IPS-NIHi7 (cell line): ENCODE results near the gene MPZL3.

Source experiments
- DNase-seq: peaks from one replicate; pipeline ENCODE4 v3.0.0; 2012; ENCODE audit warnings: mixed read lengths; ENCODE audit errors: extremely low spot score

MPZL3 gene

GRCh38 chr11:118264569-118265465 is 12.7 kb upstream of the MPZL3 start:
- peak; percentile 39 for DNase-seq

- DNase-seq = peak; percentile 57
Measured at GRCh38 chr11:118263695-118264568, 11.8 kb upstream of the MPZL3 start, which contains the start of gene MPZL2. TSS of gene MPZL2 (minus strand) at chr11:118264297. CDS start at chr11:118264153, 144 bp downstream.

DNA sequence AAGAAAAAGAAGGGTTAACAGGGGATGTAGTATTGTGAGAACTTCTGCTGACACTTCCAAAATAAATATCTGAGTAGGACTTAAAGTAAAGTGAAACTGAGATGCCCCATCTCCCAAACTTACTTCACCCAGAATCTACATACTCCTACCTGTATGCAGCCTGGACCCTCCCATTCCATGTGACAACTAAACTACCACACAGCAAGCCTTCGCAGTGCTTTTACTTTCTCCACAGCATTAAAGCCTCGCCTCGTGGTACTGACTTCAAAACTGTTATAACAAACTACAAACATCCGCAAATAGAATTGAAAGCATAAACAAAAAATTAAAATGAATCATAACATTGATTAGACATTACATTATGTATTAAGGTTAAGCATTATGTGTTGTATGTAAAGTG is 10.9 kb upstream of the MPZL3 start:
- DNase-seq = no peak

DNA sequence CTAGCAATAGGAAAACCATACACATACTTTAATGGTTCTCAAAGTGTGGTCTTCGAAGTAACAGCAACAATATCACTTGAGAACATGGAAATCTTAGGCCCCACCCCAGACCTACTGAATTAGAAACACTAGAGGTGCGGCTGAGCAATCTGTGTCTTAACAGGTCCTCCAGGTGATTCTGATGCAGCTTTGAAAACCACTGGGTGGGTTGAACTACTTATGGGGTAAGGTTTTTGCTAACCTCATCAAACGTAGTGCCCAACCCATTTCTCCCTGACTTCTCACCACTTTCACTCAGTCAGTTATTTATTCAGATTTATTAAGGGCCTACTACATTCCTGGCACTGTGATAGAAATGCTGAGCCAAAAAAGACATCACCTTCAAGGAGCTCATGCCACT is 8.2 kb upstream of the MPZL3 start:
- no peak for DNase-seq

DNA sequence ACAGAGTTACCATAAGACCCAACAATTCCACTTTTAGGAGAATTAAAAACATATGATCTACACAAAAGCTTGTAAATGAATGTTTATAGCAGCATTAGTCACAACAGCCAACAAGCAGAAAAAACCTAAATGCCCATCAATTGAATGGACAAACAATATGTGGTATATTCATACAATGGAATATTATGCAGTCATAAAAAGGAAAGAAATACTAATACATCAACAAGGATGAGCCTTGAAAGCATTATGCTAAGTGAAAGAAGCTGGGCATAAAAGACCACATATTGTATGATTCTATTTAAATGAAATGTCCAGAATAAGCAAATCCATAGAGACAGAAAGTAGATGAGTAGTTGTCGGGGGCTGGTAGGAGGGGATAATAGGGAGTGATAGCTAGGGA is 7.0 kb upstream of the MPZL3 start:
- DNase-seq = no peak

GRCh38 chr11:118258410-118258809 is 6.2 kb upstream of the MPZL3 start:
- DNase-seq = no peak

DNA sequence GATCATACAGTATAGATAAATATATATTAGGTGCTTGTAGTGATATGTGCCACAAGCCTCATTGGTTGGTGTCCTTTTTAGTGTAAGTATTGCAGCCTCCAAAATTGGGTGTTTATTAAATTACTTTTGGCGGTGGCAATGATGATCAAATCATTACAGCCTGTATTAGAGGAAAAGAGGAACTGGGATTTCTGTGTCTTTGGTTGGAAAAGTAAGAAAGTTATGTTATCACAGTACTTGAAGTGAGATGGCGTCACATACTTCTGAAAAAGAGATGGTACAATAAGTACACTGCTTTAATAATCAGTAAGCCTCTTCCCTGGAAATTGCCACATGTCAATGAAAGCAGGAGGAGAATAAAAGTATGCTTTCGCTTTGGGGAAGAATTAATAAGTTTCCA is 523 bp upstream of the MPZL3 start:
- no peak for DNase-seq

DNA sequence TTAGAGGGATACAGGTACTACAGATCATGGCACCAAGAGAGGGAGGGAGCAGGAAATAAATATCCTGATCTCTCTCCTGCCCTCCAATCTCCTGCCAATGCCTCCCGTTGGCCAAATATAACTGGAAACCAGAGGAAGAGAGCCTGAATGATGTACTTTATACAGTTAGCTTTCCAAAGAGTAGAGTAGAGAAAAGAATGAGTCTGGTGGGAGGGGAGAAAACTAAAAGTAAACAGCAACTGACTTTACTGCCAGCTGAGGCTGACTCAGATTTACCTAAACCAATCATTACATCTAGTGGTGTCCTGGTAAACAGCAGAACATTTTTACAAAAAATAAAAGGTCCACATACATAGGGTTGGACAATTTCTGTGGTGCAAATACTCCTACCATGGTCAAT is 5.1 kb downstream of the MPZL3 start:
- DNase-seq = no peak

DNA sequence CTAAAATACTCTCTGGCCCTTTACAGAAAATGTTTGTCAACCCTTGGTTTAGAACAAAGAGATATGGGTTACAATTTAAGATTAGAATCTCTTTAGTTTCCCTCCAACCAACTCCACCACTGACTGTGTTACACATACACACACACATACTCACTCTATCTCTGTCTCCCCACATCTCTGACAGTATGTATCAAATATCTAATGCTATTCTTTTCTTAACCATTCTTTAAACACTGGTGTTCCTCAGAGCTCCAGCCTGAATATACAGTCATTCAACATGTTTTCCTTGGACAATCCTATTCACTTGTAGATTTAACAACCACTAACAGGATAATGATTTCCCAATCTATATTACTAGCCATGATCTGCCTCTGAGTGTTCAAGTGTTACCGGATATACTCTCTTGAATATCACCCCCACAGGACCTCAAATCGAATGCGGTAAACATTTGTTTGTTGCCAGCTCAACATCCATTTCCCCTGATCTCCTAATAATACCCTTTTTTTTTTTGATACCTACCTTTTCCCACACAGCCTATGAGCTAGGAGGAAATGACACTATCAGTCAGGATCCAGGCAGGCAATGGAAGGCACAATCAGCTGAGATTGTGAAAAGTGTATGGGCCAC is 6.1 kb downstream of the MPZL3 start:
- no peak for DNase-seq

- no peak for DNase-seq
Measured at GRCh38 chr11:118243993-118244762, 8.0 kb downstream of the MPZL3 start.

DNA sequence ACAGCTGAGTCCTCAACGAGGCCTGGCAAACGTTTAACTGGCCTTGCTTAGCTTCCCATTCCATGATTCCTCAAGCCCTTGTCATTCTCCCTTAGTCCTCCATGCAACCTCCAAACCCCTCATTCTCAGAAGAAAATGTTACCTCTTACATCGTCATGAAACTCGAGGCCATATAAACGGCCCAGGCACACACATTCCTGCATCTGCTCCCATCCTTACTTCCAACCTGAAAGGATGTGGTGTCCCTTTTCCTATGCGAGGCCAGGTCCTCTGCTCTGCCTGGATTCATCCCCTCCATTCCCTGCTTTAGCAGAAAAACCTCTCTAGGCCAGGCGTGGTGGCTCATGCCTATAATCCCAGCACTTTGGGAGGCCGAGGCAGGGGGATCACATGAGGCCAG is 9.0 kb downstream of the MPZL3 start:
- no peak for DNase-seq

- DNase-seq = no peak
Measured at GRCh38 chr11:118241764-118242098, 10.4 kb downstream of the MPZL3 start.

GRCh38 chr11:118240999-118241763 is 11.0 kb downstream of the MPZL3 start:
- no peak for DNase-seq

DNA sequence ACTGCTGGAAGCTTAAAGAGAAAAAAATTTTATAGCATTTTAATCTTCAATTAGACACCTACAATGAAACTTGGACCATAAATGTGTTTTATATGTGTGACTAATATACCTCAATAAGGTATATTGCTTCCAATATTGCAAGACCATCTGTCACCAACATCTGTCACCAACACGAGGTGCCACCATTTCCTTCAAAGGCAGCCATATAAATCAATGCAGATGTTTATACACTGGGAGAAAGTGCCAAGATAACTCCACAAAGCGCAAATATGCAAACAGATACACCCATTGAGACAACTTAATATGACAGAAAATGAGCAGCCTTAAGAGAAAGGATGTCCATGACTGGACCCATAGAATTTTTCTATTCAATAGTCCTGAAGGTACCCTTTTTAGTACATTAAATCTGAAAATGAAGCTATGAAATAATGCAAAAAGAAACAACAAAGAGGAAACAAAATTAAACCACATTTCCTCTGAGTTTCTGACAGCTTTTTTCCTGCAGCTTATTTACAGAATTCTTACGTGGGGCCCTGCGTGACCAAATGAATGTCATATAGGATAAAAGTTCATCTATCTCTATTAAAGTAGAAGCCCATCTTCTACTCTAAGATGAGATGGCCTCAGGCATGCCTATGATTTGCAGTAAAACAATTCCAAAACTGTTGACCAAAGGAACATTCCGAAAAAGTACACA is 12.5 kb downstream of the MPZL3 start:
- DNase-seq = no peak

- DNase-seq = peak; percentile 33
Measured at GRCh38 chr11:118238929-118239328, 13.2 kb downstream of the MPZL3 start.

- no peak for DNase-seq
Measured at GRCh38 chr11:118238421-118238820, 13.7 kb downstream of the MPZL3 start.

GRCh38 chr11:118236170-118236569 is 16.0 kb downstream of the MPZL3 start:
- DNase-seq = no peak

GRCh38 chr11:118234833-118235232 is 17.3 kb downstream of the MPZL3 start:
- DNase-seq = no peak

DNA sequence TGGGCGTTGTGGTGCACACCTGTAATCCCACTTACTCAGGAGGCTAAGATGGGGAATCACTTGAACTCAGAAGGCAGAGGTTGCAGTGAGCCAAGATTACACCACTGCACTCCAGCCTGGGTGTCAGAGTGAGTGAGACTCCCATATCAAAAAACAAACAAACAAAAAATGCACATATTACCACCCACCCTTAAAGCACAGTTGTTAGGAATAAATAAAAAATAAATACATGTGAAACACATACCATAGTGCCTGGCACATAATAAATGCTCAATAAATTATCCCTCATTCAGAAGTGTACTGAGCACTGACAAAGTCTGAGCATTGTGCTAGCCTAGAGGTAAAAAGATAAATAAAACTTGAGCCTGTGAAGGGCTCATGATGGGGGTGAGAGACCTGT is 18.3 kb downstream of the MPZL3 start:
- DNase-seq = no peak

DNA sequence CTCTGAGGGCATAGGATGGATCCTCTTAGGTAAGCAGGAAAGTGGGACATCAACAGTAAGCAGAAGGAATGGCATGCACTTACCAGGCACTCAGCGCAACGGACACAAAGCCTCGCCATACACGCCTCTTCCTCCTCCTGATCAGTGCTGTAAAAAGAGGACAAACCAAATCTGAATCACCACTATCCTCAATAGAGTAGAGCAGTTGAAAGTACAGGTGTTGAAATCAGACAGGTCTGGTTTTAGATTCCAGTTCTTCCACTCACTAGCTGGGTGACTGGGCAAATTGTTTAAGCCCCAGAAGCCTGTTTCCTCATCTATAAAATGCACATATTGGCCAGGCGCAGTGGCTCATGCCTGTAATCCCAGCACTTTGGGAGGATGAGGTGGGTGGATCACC is 18.8 kb downstream of the MPZL3 start:
- no peak for DNase-seq
